HepG2 (cell line): ENCODE measurements around the gene CAMTA1. TPM values are rescaled to one million over a fixed set of nuclear protein-coding genes. Genes with fewer than 3 reads are reported as not detected.

ENCODE experiments used
- ATAC-seq: fragments of 200-7000 bp; cut with Tn5 transposase; 3 replicates; pipeline ENCODE4 v1.9.1; 2020; ENCODE audit warnings: mild to moderate bottlenecking, moderate library complexity
- BruUV-seq: library from RNA; stranded (reverse); fragments of 400-500 nt; replicated peaks from 2 replicates; lab custom pipeline; 2021; lab: Mats Ljungman, UMichigan
- CTCF ChIA-PET: fragments of 300-600 bp; formaldehyde crosslinking; extraction: SDS; loops from one replicate; lab custom pipeline; 2021; ENCODE audit warnings: low total read pairs, inconsistent platforms, low intra/inter-chr PET ratio; lab: Yijun Ruan, JAX
- POLR2A ChIA-PET: fragments of 350-600 bp; sonication (Branson Sonifier 250); formaldehyde crosslinking; loops from one replicate; lab custom pipeline; 2020; ENCODE audit warnings: antibody characterized with exemption, inconsistent platforms; lab: Yijun Ruan, JAX
- DNase-seq: peaks from one replicate; pipeline ENCODE4 v3.0.0-alpha.2; 2015; ENCODE audit warnings: low spot score
- FAIRE-seq: peaks from 3 replicates; lab custom pipeline; 2011; peaks lifted over from hg19 to GRCh38; lab: Jason Lieb, UNC
- H2AFZ ChIP-seq: one replicate; pipeline ENCODE4 v1.6.1; 2011; ENCODE audit warnings: low read length, inconsistent platforms
- H3K27ac ChIP-seq: fragments of 300-600 bp; 3 replicates; pipeline ENCODE4 v1.8.0; 2011; ENCODE audit warnings: mixed run types, mild to moderate bottlenecking, mixed read lengths, low read length, inconsistent platforms; ENCODE audit not compliant: insufficient read depth; ENCODE audit errors: extremely low read length
- H3K27me3 ChIP-seq, 2 experiments: fragments of 200-600 bp in 1 of 2; 2 replicates in 1 of 2; 3 replicates in 1 of 2; pipeline versions ENCODE4 v1.6.0 to v1.8.0; 2011; ENCODE audit warnings: low read length in 2 of 2, mild to moderate bottlenecking in 2 of 2, moderate library complexity in 2 of 2, inconsistent platforms in 1 of 2; ENCODE audit not compliant: insufficient read depth in 2 of 2, control insufficient read depth in 1 of 2
- H3K36me3 ChIP-seq, 2 experiments: fragments of 200-600 bp in 1 of 2; replicated peaks in 1 of 2; 2 replicates in 1 of 2; 3 replicates in 1 of 2; pipeline versions ENCODE4 v1.5.1 to v1.8.0; 2011; ENCODE audit warnings: low read length in 2 of 2, inconsistent platforms in 1 of 2; ENCODE audit not compliant: insufficient read depth in 2 of 2, control insufficient read depth in 1 of 2
- H3K4me1 ChIP-seq: 2 replicates; pipeline ENCODE4 v1.5.1; 2012; ENCODE audit warnings: low read length, inconsistent platforms; ENCODE audit not compliant: insufficient read depth
- H3K4me2 ChIP-seq: 2 replicates; pipeline ENCODE4 v1.6.0; 2011; ENCODE audit warnings: low read depth, low read length, inconsistent platforms
- H3K4me3 ChIP-seq, 3 experiments: fragments of 200-600 bp in 1 of 3; sonication (generic), shearing (Covaris generic) in 1 of 3; replicated peaks in 1 of 3; 2 replicates each; pipeline ENCODE4 v1.5.1; 2011 to 2016; ENCODE audit warnings: low read length in 3 of 3, inconsistent platforms in 2 of 3, low read depth in 2 of 3, mild to moderate bottlenecking in 2 of 3, control low read depth in 1 of 3, mixed read lengths in 1 of 3; ENCODE audit not compliant: insufficient read depth in 1 of 3
- H3K79me2 ChIP-seq: one replicate; pipeline ENCODE4 v1.6.1; 2011; ENCODE audit warnings: low read length, inconsistent platforms; ENCODE audit not compliant: insufficient read depth
- H3K9ac ChIP-seq: 2 replicates; pipeline ENCODE4 v1.6.0; 2011; ENCODE audit warnings: mild to moderate bottlenecking, low read depth, low read length, inconsistent platforms; ENCODE audit not compliant: insufficient read depth
- H3K9me3 ChIP-seq: 2 replicates; pipeline ENCODE4 v1.5.1; 2012; ENCODE audit warnings: mild to moderate bottlenecking, low read length
- H4K20me1 ChIP-seq: 2 replicates; pipeline ENCODE4 v1.6.0; 2011; ENCODE audit warnings: inconsistent platforms, mild to moderate bottlenecking, low read length, moderate library complexity; ENCODE audit not compliant: insufficient read depth
- ATF7-NPFF ChIP-seq: sonication (generic); formaldehyde crosslinking; IDR thresholded peaks from 2 replicates; pipeline ENCODE4 v1.8.1; 2023; ENCODE audit warnings: mild to moderate bottlenecking, low read depth, missing genetic modification reagents, moderate library complexity
- FOSL2 ChIP-seq: sonication (generic); formaldehyde crosslinking; IDR thresholded peaks from 2 replicates; pipeline ENCODE4 v1.4.0; 2020; ENCODE audit warnings: missing genetic modification reagents
- MED8 ChIP-seq: sonication (generic); formaldehyde crosslinking; IDR thresholded peaks from 2 replicates; pipeline ENCODE4 v1.8.1; 2023; ENCODE audit warnings: mild to moderate bottlenecking, missing genetic modification reagents; ENCODE audit not compliant: insufficient replicate concordance
- PRDM15 ChIP-seq: sonication (generic); formaldehyde crosslinking; IDR thresholded peaks from 2 replicates; pipeline ENCODE4 v1.4.0; 2020; ENCODE audit warnings: missing genetic modification reagents
- SNAI1 ChIP-seq: sonication (generic); formaldehyde crosslinking; IDR thresholded peaks from 2 replicates; pipeline ENCODE4 v1.5.0; 2020; ENCODE audit warnings: mild to moderate bottlenecking, missing genetic modification reagents, borderline replicate concordance
- ZBTB7B ChIP-seq: sonication (generic); formaldehyde crosslinking; IDR thresholded peaks from 2 replicates; pipeline ENCODE4 v1.4.0; 2020; ENCODE audit warnings: missing genetic modification reagents
- ZFAT ChIP-seq: sonication (generic); formaldehyde crosslinking; conservative IDR thresholded peaks from 2 replicates; pipeline ENCODE4 v1.8.1; 2023; ENCODE audit warnings: missing genetic modification reagents, inconsistent platforms
- ZNF280D ChIP-seq: sonication (generic); formaldehyde crosslinking; IDR thresholded peaks from 2 replicates; pipeline ENCODE4 v1.5.1; 2020; ENCODE audit warnings: mild to moderate bottlenecking, missing genetic modification reagents
- ZNF333 ChIP-seq: sonication (generic); formaldehyde crosslinking; IDR thresholded peaks from 2 replicates; pipeline ENCODE4 v1.4.0; 2020; ENCODE audit warnings: mild to moderate bottlenecking, missing genetic modification reagents, borderline replicate concordance
- ZNF431 ChIP-seq: sonication (generic); formaldehyde crosslinking; IDR thresholded peaks from 2 replicates; pipeline ENCODE4 v1.9.0; 2022; ENCODE audit warnings: missing genetic modification reagents, low read depth, mild to moderate bottlenecking, borderline replicate concordance
- WGBS: methylation state at CpG from one replicate; pipeline ENCODE4 v1.1.6; 2017; ENCODE audit warnings: low lambda C conversion rate; 5-methylcytosine and 5-hydroxymethylcytosine counted together
- in situ Hi-C: cut with HindIII; loops from 2 replicates; pipeline ENCODE4 v1.10.0; 2017; ENCODE audit warnings: low pct_unique_long_range_greater_than_20kb; ENCODE audit not compliant: extremely low pct_ligation_motif_present
- intact Hi-C: fragments of 100-400 bp; cut with micrococcal nuclease; formaldehyde crosslinking; loops from one replicate; pipeline ENCODE4 v1.10.0; 2022; ENCODE audit not compliant: unreplicated experiment
- polyA plus RNA-seq, 8 experiments: library from polyadenylated mRNA; depleted of rRNA in 3 of 8; stranded (reverse) in 7 of 8; unstranded in 1 of 8; fragments of >200 nt; fragmentation: Illumina TruSeq in 4 of 8; extraction: Trizol in 4 of 8; gene quantifications; 2 replicates each; pipeline versions ENCODE4 v1.2.1 to v1.2.3, GENCODE V29; 2011 to 2016; ENCODE audit warnings: low read depth in 4 of 8, missing spikeins in 1 of 8, mixed read lengths in 1 of 8; ENCODE audit not compliant: insufficient read depth in 1 of 8
- total RNA-seq, 5 experiments: library from RNA; depleted of rRNA; stranded (reverse); fragments of >200 nt; fragmentation: Illumina TruSeq; extraction: Trizol; gene quantifications; 2 replicates each; pipeline ENCODE4 v1.2.3, GENCODE V29; 2016; ENCODE audit warnings: low read depth in 1 of 5

Gene CAMTA1
- total and polyA plus RNA-seq, 2 of the 13 experiments (the other 11 are each of a cell fraction or from before 2014, with no cell fraction given) = 25.0 to 36.4 TPM

GRCh38 chr1:7549277-7550161 is 764.3 kb downstream of the CAMTA1 start:
- no peak for FAIRE-seq

GRCh38 chr1:7550261-7550865 is 765.1 kb downstream of the CAMTA1 start:
- WGBS = 11% methylated on average over 8 of the region's 8 CpGs
- ATAC-seq = no peak
- no peak for FAIRE-seq
- Histone ChIP-seq H3K4me2 (no peak overlapping the region), H3K36me3 (no peaks in the 10 kb centered on the region), H3K4me3 (no peak overlapping the region), H3K9ac (no peak overlapping the region), H4K20me1 (no peaks in the 10 kb centered on the region), H3K9me3 (no peaks in the 10 kb centered on the region), H2AFZ (no peak overlapping the region), H3K79me2 (no peaks in the 10 kb centered on the region), H3K4me1 (peaks cover 24% of the 10 kb centered on the region), H3K27me3 (peaks cover 0 to 16% of the 10 kb centered on the region in 2 experiments; a peak in 1 of 5 replicates), H3K27ac (no peak overlapping the region)
- no peak for DNase-seq
- ChIA-PET POLR2A (no interaction called here), CTCF (no interaction called here)
- intact Hi-C loops = no loop called here
- TF ChIP-seq PRDM15 (no peak), ZFAT (CRISPR knock-in tag) (no peak), ZBTB7B (CRISPR knock-in tag) (no peak), ZNF333 (no peak), ZNF431 (no peak), MED8 (no peak), ZNF280D (CRISPR knock-in tag) (no peak), ATF7-NPFF (no peak)
- no TSS peak for BruUV-seq
- in situ Hi-C loops = no loop called here

More at GRCh38 chr1:7549277-7550161, 764.3 kb downstream of the CAMTA1 start:
- H3K9ac ChIP-seq = no peak overlapping the region
- peaks cover 24% of the 10 kb centered on the region for H3K4me1 ChIP-seq
- in situ Hi-C loops = no loop called here
- 18% methylated on average over 8 of the region's 10 CpGs for WGBS
- DNase-seq = no peak
- H3K27ac ChIP-seq = no peak overlapping the region
- no peaks in the 10 kb centered on the region for H4K20me1 ChIP-seq
- no peak overlapping the region for H2AFZ ChIP-seq
- no peaks in the 10 kb centered on the region for H3K9me3 ChIP-seq
- H3K27me3 ChIP-seq = peaks cover 0 to 10% of the 10 kb centered on the region in 2 experiments; a peak in 1 of 5 replicates
- ChIA-PET POLR2A (no interaction called here), CTCF (no interaction called here)
- BruUV-seq = no TSS peak
- TF ChIP-seq FOSL2 (CRISPR knock-in tag) = peak; percentile 34; the same call in 1 of the 2 replicates
- no peak for TF ChIP-seq SNAI1 (CRISPR knock-in tag)
- H3K79me2 ChIP-seq = no peaks in the 10 kb centered on the region
- intact Hi-C loops = no loop called here
- H3K4me2 ChIP-seq = no peak overlapping the region
- ATAC-seq = no peak
- H3K4me3 ChIP-seq = no peak overlapping the region
- no peaks in the 10 kb centered on the region for H3K36me3 ChIP-seq
